Pancreas (tissue), 10 donors: ENCODE data around the gene AKR1C4. TPM values are rescaled to one million over a fixed set of nuclear protein-coding genes. Genes with fewer than 3 reads are reported as not detected.

Source experiments
- ATAC-seq, 4 donors: fragments of 200-7000 bp; cut with Tn5 transposase; one replicate each; pipeline versions ENCODE4 v1.8.0 to v1.9.1; 2020; ENCODE audit warnings: mild to moderate bottlenecking in 4 of 4, moderate library complexity in 4 of 4
- DNase-seq, 6 donors: peaks; one replicate each; pipeline ENCODE4 v3.0.0-alpha.2; 2020
- FAIRE-seq: peaks from 2 replicates; lab custom pipeline; 2012; peaks lifted over from hg19 to GRCh38; lab: Jason Lieb, UNC
- H3K27ac ChIP-seq, 4 donors: fragments of 200-600 bp; sonication (generic); 1 replicate in 3 of 4; 2 replicates in 1 of 4; pipeline versions ENCODE4 v1.5.0 to v1.8.0; 2020
- H3K27me3 ChIP-seq, 4 donors: fragments of 200-600 bp; one replicate each; pipeline ENCODE4 v1.8.0; 2021
- H3K36me3 ChIP-seq, 3 donors: fragments of 200-600 bp; sonication (generic) in 1 of 3; one replicate each; pipeline versions ENCODE4 v1.5.0 to v1.8.0; 2020 to 2021
- H3K4me1 ChIP-seq, 3 donors: fragments of 200-600 bp; one replicate each; pipeline ENCODE4 v1.8.0; 2021
- H3K4me3 ChIP-seq, 4 donors: fragments of 200-600 bp; sonication (generic) in 2 of 4; one replicate each; pipeline versions ENCODE4 v1.5.0 to v1.8.0; 2020 to 2021
- H3K9me3 ChIP-seq, 4 donors: fragments of 200-600 bp; one replicate each; pipeline ENCODE4 v1.8.0; 2021
- CTCF ChIP-seq, 4 donors: fragments of 200-600 bp; sonication (generic) in 3 of 4; IDR thresholded peaks; one replicate each; pipeline versions ENCODE4 v1.5.0 to v1.8.0; 2021; ENCODE audit warnings: antibody characterized with exemption in 4 of 4
- WGBS, 2 donors: extraction: QIAGEN DNeasy Blood & Tissue Kit; methylation state at CpG; one replicate each; pipeline ENCODE4 v1.1.7; 2013; 5-methylcytosine and 5-hydroxymethylcytosine counted together
- intact Hi-C, 3 donors: fragments of 100-400 bp; cut with DNase I; formaldehyde crosslinking; loops; one replicate each; pipeline versions ENCODE4 v1.11.1 to v1.14.2; 2022
- polyA plus RNA-seq, 2 donors: library from polyadenylated mRNA; stranded (reverse); fragments of 200-250 nt; gene quantifications; one replicate each; pipeline ENCODE4 v1.2.3, GENCODE V29; 2013
- total RNA-seq, 6 donors: library from RNA; stranded (reverse); fragmentation: NEBNext Ultra II Directional in 4 of 6; extraction: Animal tissue kit (Norgen Biotek cat#: 25700) in 4 of 6; gene quantifications; one replicate each; pipeline versions ENCODE4 v1.2.1 to v1.2.4, GENCODE V29; 2021 to 2023
- donor health status: healthy with polysubstance abuse.
- donor health status: DM: no; HTN: no; CAD: no; lungs with moderate emphysema.
- donor health status: DM: no; HTN: no; CAD: no.
- donor health status: control.
- donor health status: control.
- donor health status: Bipolar disorder and iron deficiency.
- donor health status: DM: yes; HTN: yes; CAD: no.
- donor health status: DM: no; HTN: no; CAD: no.
- donor health status: DM: no; HTN: no; CAD: no.
- donor health status: DM: yes; HTN: yes; CAD: no.

The AKR1C4 gene
- total and polyA plus RNA-seq, 8 donors: 0.07 to 0.28 (median 0.20) TPM; not detected in 4

GRCh38 chr10:5260828-5261227 is 64.2 kb downstream of the AKR1C4 start:
- H3K9me3 ChIP-seq: peaks cover 0 to 4% (median 0%) of the 10 kb centered on the region in 4 donors
- no peaks in the 10 kb centered on the region for H3K27me3 ChIP-seq
- H3K4me1 ChIP-seq: no peaks in the 10 kb centered on the region
- H3K27ac ChIP-seq: no peak overlapping the region
- 92 to 96% methylated on average over 3 of the region's 3 CpGs for WGBS, 2 donors
- H3K4me3 ChIP-seq: no peak overlapping the region
- intact Hi-C loops: no loop called here
- no peak for TF ChIP-seq CTCF (IDR thresholded peaks at IDR 0.05)
- no peak for FAIRE-seq
- H3K36me3 ChIP-seq: no peaks in the 10 kb centered on the region
- no peak for ATAC-seq
- no peak for DNase-seq

- 74 to 90% methylated on average over 1 of the region's 1 CpG for WGBS, 2 donors
- no peaks in the 10 kb centered on the region for H3K27me3 ChIP-seq
- FAIRE-seq (no peak), ATAC-seq (no peak), DNase-seq (no peak)
- no peak for TF ChIP-seq CTCF (IDR thresholded peaks at IDR 0.05)
- no peaks in the 10 kb centered on the region for H3K4me1 ChIP-seq
- peaks cover 0 to 5% (median 2%) of the 10 kb centered on the region in 4 donors for H3K9me3 ChIP-seq
- no peak overlapping the region for H3K4me3 ChIP-seq
- no peak overlapping the region for H3K27ac ChIP-seq
- H3K36me3 ChIP-seq: no peaks in the 10 kb centered on the region
- intact Hi-C loops: no loop called here
These were observed 68.5 kb downstream of the AKR1C4 start for GRCh38 chr10:5265139-5265538.

GRCh38 chr10:5266351-5266750 is 69.7 kb downstream of the AKR1C4 start:
- no peak for TF ChIP-seq CTCF (IDR thresholded peaks at IDR 0.05)
- peaks cover 0 to 5% (median 2%) of the 10 kb centered on the region in 4 donors for H3K9me3 ChIP-seq
- no peaks in the 10 kb centered on the region for H3K4me1 ChIP-seq
- intact Hi-C loops: no loop called here
- H3K4me3 ChIP-seq: no peak overlapping the region
- no peak for FAIRE-seq
- no peaks in the 10 kb centered on the region for H3K27me3 ChIP-seq
- H3K27ac ChIP-seq: no peak overlapping the region
- DNase-seq: no peak
- 41 to 50% methylated on average over 1 of the region's 1 CpG for WGBS, 2 donors
- no peak for ATAC-seq
- H3K36me3 ChIP-seq: no peaks in the 10 kb centered on the region

GRCh38 chr10:5266804-5267203 is 70.2 kb downstream of the AKR1C4 start:
- Histone ChIP-seq H3K4me3 (no peak overlapping the region), H3K27ac (no peak overlapping the region), H3K36me3 (no peaks in the 10 kb centered on the region), H3K4me1 (no peaks in the 10 kb centered on the region), H3K9me3 (peaks cover 0 to 5% (median 2%) of the 10 kb centered on the region in 4 donors), H3K27me3 (no peaks in the 10 kb centered on the region)
- WGBS, 2 donors: 100% methylated on average over 1 of the region's 1 CpG
- TF ChIP-seq CTCF (IDR thresholded peaks at IDR 0.05): no peak
- intact Hi-C loops: no loop called here
- ATAC-seq: no peak
- no peak for DNase-seq
- FAIRE-seq: no peak

GRCh38 chr10:5268234-5268633 is 71.6 kb downstream of the AKR1C4 start:
- Histone ChIP-seq H3K27ac (no peak overlapping the region), H3K4me1 (no peaks in the 10 kb centered on the region), H3K36me3 (no peaks in the 10 kb centered on the region), H3K9me3 (peaks cover 0 to 5% (median 2%) of the 10 kb centered on the region in 4 donors), H3K4me3 (no peak overlapping the region), H3K27me3 (no peaks in the 10 kb centered on the region)
- ATAC-seq: no peak
- no peak for DNase-seq
- FAIRE-seq: no peak
- intact Hi-C loops: no loop called here
- TF ChIP-seq CTCF (IDR thresholded peaks at IDR 0.05): no peak

Other genes starting within 250 kb of the AKR1C4 start
- gene AKR1C1, start 233.4 kb upstream of the AKR1C4 start, total RNA-seq: 10 to 100 TPM in 2 of 6 donors, 1 to 10 TPM in 4; 4.1 to 17.4 (median 8.8) TPM
- 10 to 100 TPM in 1 of 2 donors, 1 to 10 TPM in 1; 9.2 to 11.8 TPM for gene AKR1C1, start 233.4 kb upstream of the AKR1C4 start, polyA plus RNA-seq
- gene AKR1C2, start 193.0 kb upstream of the AKR1C4 start, total RNA-seq: 10 to 100 TPM in 1 of 6 donors, 1 to 10 TPM in 5; 3.2 to 10.9 (median 5.6) TPM
- 1 to 10 TPM; 2.9 to 5.1 TPM for gene AKR1C2, start 193.0 kb upstream of the AKR1C4 start, polyA plus RNA-seq
- gene AKR1C3, start 102.4 kb upstream of the AKR1C4 start, total RNA-seq: 10 to 100 TPM; 14.5 to 36.1 (median 22.2) TPM
- 10 to 100 TPM in 1 of 2 donors, 1 to 10 TPM in 1; 8.7 to 17.1 TPM for gene AKR1C3, start 102.4 kb upstream of the AKR1C4 start, polyA plus RNA-seq
- gene AKR1C8, start 11.7 kb upstream of the AKR1C4 start, total RNA-seq: not detected
- not detected for gene AKR1C8, start 11.7 kb upstream of the AKR1C4 start, polyA plus RNA-seq
- gene UCN3, start 168.1 kb downstream of the AKR1C4 start, total RNA-seq: 1 to 10 TPM in 4 of 6 donors, under 1 TPM in 2; 0.66 to 5.5 (median 1.8) TPM
- 10 to 100 TPM; 17.2 to 45.7 TPM for gene UCN3, start 168.1 kb downstream of the AKR1C4 start, polyA plus RNA-seq
- gene TUBAL3, start 208.0 kb downstream of the AKR1C4 start, total RNA-seq: under 1 TPM in 1 of 6 donors, not detected in 5; 0.09 TPM
- under 1 TPM; 0.08 to 0.14 TPM for gene TUBAL3, start 208.0 kb downstream of the AKR1C4 start, polyA plus RNA-seq
- 10 to 100 TPM; 26.9 to 68.0 (median 43.6) TPM for gene NET1, start 215.7 kb downstream of the AKR1C4 start, total RNA-seq
- 10 to 100 TPM; 13.0 to 19.7 TPM for gene NET1, start 215.7 kb downstream of the AKR1C4 start, polyA plus RNA-seq